Smooth muscle cell (in vitro differentiated cells): Measurements from ENCODE around the gene TTN. TPM values are rescaled to one million over a fixed set of nuclear protein-coding genes. Genes with fewer than 3 reads are reported as not detected.

ENCODE experiments used
- DNase-seq: peaks from one replicate; lab custom pipeline; 2025; ENCODE audit not compliant: unreplicated experiment; lab: John Stamatoyannopoulos, UW
- H2AFZ ChIP-seq: fragments of 200-600 bp; sonication (generic); 2 replicates; pipeline ENCODE4 v1.6.0; 2016; ENCODE audit warnings: antibody characterized with exemption, low read depth, mild to moderate bottlenecking
- H3F3A ChIP-seq: fragments of 200-600 bp; sonication (generic); 2 replicates; pipeline ENCODE4 v1.6.0; 2017; ENCODE audit warnings: antibody characterized with exemption, low read depth
- H3K27ac ChIP-seq: fragments of 200-600 bp; sonication (generic); 2 replicates; pipeline ENCODE4 v1.5.1; 2016; ENCODE audit warnings: low read depth, mild to moderate bottlenecking
- H3K27me3 ChIP-seq: fragments of 200-600 bp; sonication (generic); 2 replicates; pipeline ENCODE4 v1.6.1; 2016; ENCODE audit warnings: low read depth, mild to moderate bottlenecking
- H3K36me3 ChIP-seq: fragments of 200-600 bp; sonication (generic); 2 replicates; pipeline ENCODE4 v1.5.1; 2016; ENCODE audit warnings: low read depth
- H3K4me1 ChIP-seq: fragments of 200-600 bp; sonication (generic); 2 replicates; pipeline ENCODE4 v1.5.1; 2016; ENCODE audit warnings: low read depth
- H3K4me2 ChIP-seq: fragments of 200-600 bp; sonication (generic); 2 replicates; pipeline ENCODE4 v1.6.0; 2016; ENCODE audit warnings: mild to moderate bottlenecking
- H3K4me3 ChIP-seq: fragments of 200-600 bp; sonication (generic); 2 replicates; pipeline ENCODE4 v1.5.1; 2016; ENCODE audit warnings: mild to moderate bottlenecking
- H3K79me2 ChIP-seq: fragments of 200-600 bp; sonication (generic); 2 replicates; pipeline ENCODE4 v1.6.0; 2016; ENCODE audit warnings: low read depth, mild to moderate bottlenecking
- H3K9ac ChIP-seq: fragments of 200-600 bp; sonication (generic); 2 replicates; pipeline ENCODE4 v1.6.0; 2016; ENCODE audit warnings: low read depth
- H3K9me3 ChIP-seq: fragments of 200-600 bp; sonication (generic); replicated peaks from 2 replicates; pipeline ENCODE4 v1.5.1; 2016; ENCODE audit warnings: low read depth
- H4K20me1 ChIP-seq: fragments of 200-600 bp; sonication (generic); 2 replicates; pipeline ENCODE4 v1.6.0; 2016; ENCODE audit warnings: low read depth
- CTCF ChIP-seq: fragments of 200-600 bp; sonication (generic); IDR thresholded peaks from 2 replicates; pipeline ENCODE4 v1.5.1; 2017; ENCODE audit warnings: borderline replicate concordance, mild to moderate bottlenecking, antibody characterized with exemption; ENCODE audit not compliant: insufficient read depth, poor library complexity, severe bottlenecking
- WGBS: methylation state at CpG from one replicate; pipeline ENCODE4 v1.1.7; 2016; ENCODE audit warnings: low lambda C conversion rate; 5-methylcytosine and 5-hydroxymethylcytosine counted together
- polyA plus RNA-seq: library from polyadenylated mRNA; unstranded; fragments of >200 nt; fragmentation: Nextera tagmentation; extraction: Ambion mirVana; gene quantifications from 2 replicates; pipeline ENCODE4 v1.2.1, GENCODE V29; 2016
- total RNA-seq: library from RNA; depleted of rRNA; stranded (reverse); fragments of >200 nt; gene quantifications from 2 replicates; pipeline ENCODE4 v1.2.3, GENCODE V29; 2014

The TTN gene
- total and polyA plus RNA-seq, 2 experiments from 2014 or later = 0.25 TPM; not detected in 1

DNA sequence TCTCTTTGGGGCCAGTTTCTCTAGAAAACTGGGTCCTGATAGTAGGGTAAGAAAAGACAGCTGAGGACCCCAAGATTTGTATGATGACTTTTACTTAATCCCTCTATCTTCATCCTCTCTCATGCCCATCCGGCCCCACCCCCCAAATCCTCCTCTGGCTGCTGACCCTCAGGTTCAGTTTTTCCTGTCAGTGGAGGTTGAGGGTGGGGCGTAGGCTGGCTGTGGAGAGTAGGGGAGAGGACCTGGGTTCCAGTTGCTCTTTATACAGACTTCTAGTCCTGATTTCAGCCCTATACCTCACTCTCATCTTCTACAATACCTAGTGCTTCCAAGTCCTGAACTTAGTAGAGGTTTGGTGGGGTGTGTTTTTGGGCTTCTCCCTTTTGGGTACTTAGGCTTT lies 298.6 kb downstream of the TTN start:
- Histone ChIP-seq H3K27ac (no peak overlapping the region), H3K4me3 (no peak overlapping the region), H2AFZ (no peak overlapping the region), H3K36me3 (peaks cover 8% of the 10 kb centered on the region), H4K20me1 (no peaks in the 10 kb centered on the region), H3K4me1 (peaks cover 12% of the 10 kb centered on the region), H3F3A (no peaks in the 10 kb centered on the region), H3K4me2 (no peak overlapping the region), H3K79me2 (no peaks in the 10 kb centered on the region), H3K9me3 (no peaks in the 10 kb centered on the region), H3K9ac (no peak overlapping the region), H3K27me3 (no peaks in the 10 kb centered on the region)
- WGBS = 100% methylated on average over 2 of the region's 2 CpGs
- no peak for DNase-seq
- TF ChIP-seq CTCF = no peak

GRCh38 chr2:178506949-178507348 lies 300.3 kb downstream of the TTN start:
- no peaks in the 10 kb centered on the region for H3K27me3 ChIP-seq
- no peak for DNase-seq
- peaks cover 12% of the 10 kb centered on the region for H3K36me3 ChIP-seq
- H3K4me3 ChIP-seq = no peak overlapping the region
- H3K9me3 ChIP-seq = no peaks in the 10 kb centered on the region
- H3F3A ChIP-seq = no peaks in the 10 kb centered on the region
- peaks cover 8% of the 10 kb centered on the region for H3K4me1 ChIP-seq
- 97% methylated on average over 1 of the region's 1 CpG for WGBS
- no peak overlapping the region for H3K9ac ChIP-seq
- H2AFZ ChIP-seq = no peak overlapping the region
- no peak overlapping the region for H3K4me2 ChIP-seq
- H3K27ac ChIP-seq = no peak overlapping the region
- no peaks in the 10 kb centered on the region for H4K20me1 ChIP-seq
- no peak for TF ChIP-seq CTCF
- no peaks in the 10 kb centered on the region for H3K79me2 ChIP-seq

GRCh38 chr2:178506524-178506923 lies 300.7 kb downstream of the TTN start:
- no peak overlapping the region for H2AFZ ChIP-seq
- no peak for DNase-seq
- H3K4me3 ChIP-seq = no peak overlapping the region
- H3K36me3 ChIP-seq = peaks cover 16% of the 10 kb centered on the region
- peaks cover 7% of the 10 kb centered on the region for H3K4me1 ChIP-seq
- TF ChIP-seq CTCF = no peak
- H3K27me3 ChIP-seq = no peaks in the 10 kb centered on the region
- no peak overlapping the region for H3K9ac ChIP-seq
- H3K79me2 ChIP-seq = no peaks in the 10 kb centered on the region
- no peaks in the 10 kb centered on the region for H3K9me3 ChIP-seq
- H4K20me1 ChIP-seq = no peaks in the 10 kb centered on the region
- WGBS = 85% methylated on average over 2 of the region's 2 CpGs
- no peak overlapping the region for H3K4me2 ChIP-seq
- H3K27ac ChIP-seq = no peak overlapping the region
- H3F3A ChIP-seq = no peaks in the 10 kb centered on the region

- peaks cover 20% of the 10 kb centered on the region for H3K36me3 ChIP-seq
Measured at GRCh38 chr2:178506101-178506500, 301.1 kb downstream of the TTN start.

More at GRCh38 chr2:178506101-178506500, 301.1 kb downstream of the TTN start:
- Histone ChIP-seq H3K4me3 (no peak overlapping the region), H3K4me1 (peaks cover 7% of the 10 kb centered on the region), H3K4me2 (no peak overlapping the region), H3K79me2 (no peaks in the 10 kb centered on the region), H3K27ac (no peak overlapping the region), H3K27me3 (no peaks in the 10 kb centered on the region), H2AFZ (no peak overlapping the region), H3K9me3 (no peaks in the 10 kb centered on the region), H4K20me1 (no peaks in the 10 kb centered on the region), H3K9ac (no peak overlapping the region), H3F3A (no peaks in the 10 kb centered on the region)
- no peak for DNase-seq
- TF ChIP-seq CTCF = no peak
- WGBS = 96% methylated on average over 1 of the region's 1 CpG
